Ramos (cell line): ENCODE measurements around the gene DNAJC2.

ENCODE experiments used
- in situ Hi-C: fragments of 300-500 bp; cut with MboI; formaldehyde crosslinking; loops from one replicate; pipeline ENCODE4 v1.14.3; 2022; ENCODE audit warnings: low sequenced_read_pairs; ENCODE audit not compliant: unreplicated experiment

Gene DNAJC2

GRCh38 chr7:103343332-103343731, 1.2 kb downstream of the DNAJC2 start:
- in situ Hi-C loops = no loop called here

- in situ Hi-C loops = no loop called here
Measured at GRCh38 chr7:103341466-103341865, 3.1 kb downstream of the DNAJC2 start.

DNA sequence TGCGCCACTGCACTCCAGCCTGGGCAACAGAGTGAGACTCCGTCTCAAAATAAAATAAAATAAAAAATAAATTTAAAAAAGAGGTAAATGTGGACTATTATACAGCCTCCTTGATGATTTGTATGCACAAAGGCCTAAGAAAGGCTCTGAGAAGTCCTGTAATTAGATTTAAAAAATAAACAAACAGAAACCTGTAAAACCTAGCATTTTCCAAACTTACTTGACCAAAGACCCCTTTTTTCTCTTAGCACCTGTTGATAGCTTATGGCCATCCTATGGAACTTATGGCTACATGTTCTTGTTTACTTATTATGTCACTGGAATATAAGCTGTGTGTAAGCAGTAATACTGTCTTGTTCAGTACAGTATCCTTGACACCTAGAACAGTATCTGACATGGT, 5.7 kb downstream of the DNAJC2 start:
- in situ Hi-C loops = no loop called here

- in situ Hi-C loops = no loop called here
Measured at GRCh38 chr7:103336761-103337160, 7.8 kb downstream of the DNAJC2 start.

GRCh38 chr7:103325744-103326143, 18.8 kb downstream of the DNAJC2 start:
- in situ Hi-C loops = no loop called here

- in situ Hi-C loops = no loop called here
Measured at GRCh38 chr7:103317009-103317408, 27.6 kb downstream of the DNAJC2 start.

DNA sequence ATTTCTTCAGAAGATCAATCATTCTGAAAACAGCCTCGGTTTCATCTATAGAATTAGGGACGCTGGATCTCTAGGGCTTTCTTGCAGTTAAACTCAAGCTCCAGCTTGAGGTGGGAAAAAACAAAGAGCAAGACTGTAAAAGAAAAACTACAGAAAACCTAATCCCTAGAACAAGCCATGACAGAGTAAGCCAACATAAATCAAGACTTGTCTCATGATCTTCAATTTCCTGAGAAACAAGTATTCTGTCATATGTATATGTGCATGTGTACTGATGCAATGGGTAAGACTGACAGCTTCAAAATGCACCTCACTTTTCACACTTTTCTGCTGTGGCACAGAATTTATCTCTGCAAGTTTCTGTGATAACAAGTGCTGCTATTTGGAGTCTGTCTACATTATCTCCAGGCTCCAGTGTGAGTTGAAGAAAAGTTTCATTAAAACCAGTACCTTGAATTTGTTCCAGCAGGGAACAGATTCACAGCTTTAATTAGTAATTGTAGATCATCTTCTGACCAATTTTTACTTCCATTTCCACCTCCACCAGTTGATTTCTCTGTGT, 28.1 kb downstream of the DNAJC2 start:
- in situ Hi-C loops = no loop called here

DNA sequence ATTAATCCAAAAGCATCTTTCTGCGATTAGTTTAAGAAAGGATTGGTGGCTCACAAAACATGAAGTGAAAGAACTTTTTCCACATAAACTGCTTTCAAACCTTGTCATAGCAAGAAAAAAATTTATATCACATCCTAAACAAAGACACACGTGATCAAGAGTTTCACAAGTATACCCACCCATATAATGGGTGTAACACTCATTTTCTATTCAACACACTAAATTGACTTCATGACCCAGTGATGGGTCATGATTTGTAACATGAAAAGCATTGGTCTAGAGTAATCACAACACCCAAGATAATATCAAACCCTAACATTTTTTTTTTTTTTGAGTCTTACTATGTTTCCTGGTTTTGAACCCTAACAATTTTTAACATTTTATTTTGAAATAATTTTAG, 29.7 kb downstream of the DNAJC2 start:
- in situ Hi-C loops = no loop called here

GRCh38 chr7:103307503-103308231, 36.9 kb downstream of the DNAJC2 start:
- in situ Hi-C loops = no loop called here

DNA sequence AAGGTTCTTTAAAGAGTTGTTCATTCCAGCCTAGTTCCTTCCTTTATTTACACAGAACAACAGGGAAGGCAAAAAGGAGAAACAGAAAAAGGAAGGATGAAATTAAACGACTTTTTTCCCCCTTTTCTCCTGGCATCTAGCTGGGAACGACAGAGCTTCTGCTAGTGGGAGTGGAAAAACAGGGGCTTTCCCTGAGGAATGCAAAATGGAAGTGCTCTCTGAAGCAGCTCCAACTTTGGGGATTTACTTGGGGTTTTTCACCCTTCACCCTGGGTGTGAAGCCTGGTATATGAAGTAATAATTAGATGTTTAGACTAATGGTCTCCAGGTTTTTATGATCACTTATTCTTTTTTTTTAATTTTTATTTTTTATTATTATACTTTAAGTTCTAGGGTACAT, 43.1 kb downstream of the DNAJC2 start:
- in situ Hi-C loops = no loop called here

GRCh38 chr7:103299660-103300059, 44.9 kb downstream of the DNAJC2 start:
- in situ Hi-C loops = loop anchor here (10.0 to 25.0 kb wide), 2 partner anchors 105 to 863 kb away; no protein-coding TSS in a partner anchor

- in situ Hi-C loops = loop anchor here (10.0 to 25.0 kb wide), 2 partner anchors 107 to 864 kb away; no protein-coding TSS in a partner anchor
Measured at GRCh38 chr7:103297837-103298179, 46.8 kb downstream of the DNAJC2 start.

DNA sequence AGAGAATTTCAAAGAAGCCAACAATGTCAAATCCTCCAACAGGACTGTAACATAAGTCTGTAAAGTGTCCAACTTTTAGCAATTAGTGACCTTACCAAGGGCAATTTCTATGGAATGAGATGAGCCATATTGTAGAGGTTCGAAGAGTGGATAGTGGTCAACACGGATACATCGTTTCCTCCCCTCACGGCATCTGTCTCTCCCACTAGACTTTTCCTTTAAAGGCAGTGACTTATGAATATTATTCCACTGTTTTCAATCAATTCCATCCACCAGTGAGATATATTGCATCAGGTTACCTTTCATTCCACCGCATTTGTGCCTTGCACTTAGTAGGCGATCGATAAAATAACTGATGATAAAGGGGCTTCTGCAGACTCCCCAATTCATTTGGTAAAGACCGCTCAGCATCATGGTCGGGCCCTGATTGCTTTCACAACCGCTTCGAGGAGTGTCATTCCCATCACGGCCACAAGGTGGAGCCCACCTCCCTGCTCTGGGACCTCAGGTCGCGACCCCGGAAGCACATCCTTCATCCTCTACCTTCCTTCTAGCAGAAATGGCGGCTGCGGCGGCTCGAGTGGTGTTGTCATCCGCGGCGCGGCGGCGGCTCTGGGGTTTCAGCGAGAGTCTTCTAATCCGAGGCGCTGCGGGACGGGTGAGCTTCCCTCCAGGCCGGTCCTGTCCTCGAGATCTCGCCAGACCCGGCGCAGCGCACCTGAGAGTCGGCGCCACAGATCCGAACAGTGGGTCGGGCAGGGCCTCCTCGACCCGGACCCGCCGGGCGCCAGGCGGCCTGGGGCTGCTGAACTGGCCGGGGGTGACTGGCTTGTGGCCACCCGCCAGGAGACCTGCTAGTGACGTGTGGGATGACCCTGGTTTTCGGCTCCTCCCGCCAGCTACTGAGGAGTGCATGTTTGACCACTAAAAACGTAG, 47.4 kb downstream of the DNAJC2 start, which contains the start of gene PMPCB:
Gene PMPCB (plus strand): TSS at position 535 of the 936 bp plus-strand sequence. CDS start 25 bp downstream, at position 560.
- in situ Hi-C loops = loop anchor here (10.0 to 25.0 kb wide), 2 partner anchors 108 to 865 kb away; no protein-coding TSS in a partner anchor

DNA sequence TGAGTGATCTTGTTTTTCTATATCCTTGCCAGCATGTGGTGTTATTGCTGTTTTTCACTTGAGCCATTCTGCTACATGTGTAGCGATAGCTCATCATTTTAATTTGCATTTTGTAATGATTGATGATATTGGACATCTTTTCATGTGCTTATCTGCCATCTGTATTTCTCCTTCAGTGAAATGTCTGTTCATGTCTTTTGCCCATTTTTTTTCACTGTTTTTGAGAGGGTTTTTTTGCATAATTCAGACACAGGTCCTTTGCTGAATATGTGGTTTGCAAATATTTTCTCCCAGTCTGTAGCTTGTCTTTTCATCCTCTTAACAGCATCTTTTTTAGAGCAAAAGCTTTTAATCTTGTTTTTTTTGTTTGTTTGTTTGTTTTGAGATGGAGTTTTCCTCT, 51.0 kb downstream of the DNAJC2 start:
- in situ Hi-C loops = loop anchor here (10.0 to 25.0 kb wide), 2 partner anchors 111 to 869 kb away; no protein-coding TSS in a partner anchor

GRCh38 chr7:103292122-103292521, 52.4 kb downstream of the DNAJC2 start:
- in situ Hi-C loops = loop anchor here (10.0 to 25.0 kb wide), 2 partner anchors 113 to 870 kb away; no protein-coding TSS in a partner anchor

DNA sequence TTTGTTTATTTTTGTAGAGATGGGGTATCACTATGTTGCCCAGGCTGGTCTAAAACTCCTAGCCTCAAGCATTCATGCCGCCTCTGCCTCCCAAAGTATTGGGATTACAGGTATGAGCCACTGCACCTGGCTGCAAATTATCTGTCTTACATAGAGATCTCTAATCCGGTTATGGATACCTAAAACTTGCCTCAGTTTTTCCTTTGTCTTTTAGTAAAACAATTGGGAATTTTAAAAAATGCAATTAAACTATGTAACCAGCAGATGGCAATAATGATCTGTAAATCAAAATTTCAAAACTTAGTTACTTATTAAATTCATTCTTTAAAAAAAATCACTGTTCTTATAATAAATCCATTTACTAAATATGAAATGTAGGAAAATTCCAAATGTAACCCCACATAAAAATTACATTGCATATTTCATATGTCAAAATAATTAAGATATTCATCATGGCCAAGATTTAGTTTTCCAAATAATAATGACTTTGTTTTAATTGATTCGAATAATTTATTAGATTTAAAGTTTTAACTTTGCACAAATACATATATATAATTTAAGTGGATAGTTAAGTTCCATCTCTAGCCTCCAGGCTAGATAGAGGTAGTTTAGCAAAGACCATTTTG, 61.7 kb downstream of the DNAJC2 start:
- in situ Hi-C loops = loop anchor here (25.0 kb wide), 1 partner anchor 879 kb away; no protein-coding TSS in a partner anchor

GRCh38 chr7:103280803-103281155, 63.8 kb downstream of the DNAJC2 start:
- in situ Hi-C loops = loop anchor here (25.0 kb wide), 1 partner anchor 882 kb away; no protein-coding TSS in a partner anchor

DNA sequence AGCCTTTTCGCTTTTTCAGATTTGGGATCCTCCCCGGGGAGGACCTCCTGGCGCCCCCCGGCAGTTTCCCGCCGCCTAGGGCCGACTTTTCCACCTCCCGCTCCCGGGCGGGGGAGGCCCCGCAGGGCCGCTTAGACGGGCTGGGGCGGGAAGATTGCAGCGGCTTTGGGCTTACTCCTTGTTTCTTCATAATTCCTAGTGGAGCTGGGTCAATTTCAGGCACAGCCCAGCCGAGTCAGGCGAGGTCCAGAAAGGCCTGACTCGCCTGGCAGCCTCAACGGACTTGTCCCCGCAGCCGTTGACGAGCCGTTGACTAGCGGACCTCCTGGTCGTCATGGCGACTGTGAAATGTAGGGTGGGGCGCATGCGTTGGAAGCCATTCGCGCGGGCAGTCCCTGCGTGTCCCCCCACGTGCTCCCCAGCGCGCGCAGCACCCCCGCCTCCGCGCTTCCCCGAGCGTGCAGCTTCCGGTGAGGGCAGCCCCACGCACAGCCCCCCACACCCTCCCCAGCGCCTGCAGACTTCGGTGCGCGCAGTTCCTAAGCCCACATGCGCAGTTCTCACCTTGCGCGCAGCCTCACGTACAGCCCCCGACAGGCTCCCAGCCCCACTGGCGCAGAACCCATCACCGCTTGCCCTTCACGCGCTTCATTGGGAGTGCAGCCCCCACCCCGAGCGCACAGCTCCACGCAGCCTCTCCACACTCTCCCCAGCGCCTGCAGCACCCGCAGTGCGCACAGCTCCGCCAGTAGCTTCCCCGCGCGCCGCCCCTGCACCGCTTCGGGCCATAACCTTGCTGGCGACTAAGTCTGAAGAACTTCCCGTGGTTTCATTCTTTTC, 64.4 kb downstream of the DNAJC2 start:
- in situ Hi-C loops = loop anchor here (25.0 kb wide), 1 partner anchor 882 kb away; no protein-coding TSS in a partner anchor

DNA sequence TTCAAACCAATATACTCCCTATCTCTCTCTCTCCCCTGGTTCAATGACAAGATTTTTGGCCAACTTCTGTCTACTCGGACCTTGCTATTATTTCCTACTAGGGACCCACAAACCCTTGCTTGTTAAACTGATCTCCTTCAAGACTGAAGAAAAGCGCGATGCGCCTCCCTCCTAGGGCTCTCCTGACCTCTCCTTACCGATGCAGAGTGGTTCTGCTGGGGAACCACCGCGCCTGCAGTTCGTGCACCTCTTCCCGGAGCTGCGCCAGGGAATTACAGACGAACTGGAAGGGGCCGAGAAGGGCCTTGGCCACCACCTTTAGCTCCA, 65.0 kb downstream of the DNAJC2 start:
- in situ Hi-C loops = loop anchor here (25.0 kb wide), 1 partner anchor 883 kb away; no protein-coding TSS in a partner anchor
